Stimulated activated naive CD8-positive, alpha-beta T cell treated with anti-CD3 and anti-CD28 coated beads, Interleukin-15, Interleukin-2, amounts not matched to agents 100 ng/mL and 50 ng/mL, for 24 hours (primary cell): ENCODE results near the gene MYL4.

Experiments used
- H3K27ac Mint-ChIP-seq: one replicate; pipeline ENCODE4 v1.8.0; 2021; ENCODE audit warnings: mild to moderate bottlenecking, mixed read lengths
- H3K27me3 Mint-ChIP-seq: one replicate; pipeline ENCODE4 v1.8.0; 2021; ENCODE audit warnings: mixed read lengths
- H3K36me3 Mint-ChIP-seq: one replicate; pipeline ENCODE4 v1.8.0; 2021; ENCODE audit warnings: low read depth, mixed read lengths
- H3K4me1 Mint-ChIP-seq: one replicate; pipeline ENCODE4 v1.8.0; 2021; ENCODE audit warnings: low read depth, mixed read lengths
- H3K4me3 Mint-ChIP-seq: one replicate; pipeline ENCODE4 v1.8.0; 2021; ENCODE audit warnings: mild to moderate bottlenecking, mixed read lengths
- H3K9me3 Mint-ChIP-seq: one replicate; pipeline ENCODE4 v1.8.0; 2021; ENCODE audit warnings: mixed read lengths

MYL4 gene

GRCh38 chr17:47238321-47239010 lies 29.3 kb downstream of the MYL4 start:
- H3K4me1 Mint-ChIP-seq, result peaks cover 10% of the 10 kb centered on the region
- no peaks in the 10 kb centered on the region for H3K27me3 Mint-ChIP-seq
- H3K36me3 Mint-ChIP-seq, result no peaks in the 10 kb centered on the region
- no peak overlapping the region for H3K27ac Mint-ChIP-seq
- no peak overlapping the region for H3K4me3 Mint-ChIP-seq
- H3K9me3 Mint-ChIP-seq, result no peaks in the 10 kb centered on the region

DNA sequence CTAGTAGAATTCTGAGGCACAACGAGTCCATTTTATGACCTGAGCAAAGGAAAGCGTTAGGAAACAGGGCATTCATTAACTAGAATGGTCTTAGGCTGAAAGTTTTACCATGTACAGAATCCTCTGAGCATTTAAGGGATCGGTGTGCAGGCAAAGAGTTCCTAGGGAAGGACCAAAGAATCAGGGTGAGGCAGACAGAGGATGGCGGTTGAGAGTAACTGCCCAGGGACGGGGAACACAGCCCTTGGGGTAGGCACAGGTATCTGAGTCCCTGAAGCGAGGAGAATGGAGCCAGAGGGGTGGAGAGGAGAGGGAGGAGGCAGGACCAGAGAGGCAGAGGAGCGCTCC lies 30.4 kb downstream of the MYL4 start:
- Mint-ChIP-seq H3K9me3 (no peaks in the 10 kb centered on the region), H3K4me1 (peaks cover 10% of the 10 kb centered on the region), H3K27me3 (no peaks in the 10 kb centered on the region), H3K36me3 (no peaks in the 10 kb centered on the region), H3K4me3 (no peak overlapping the region), H3K27ac (peak overlapping the region; percentile 9)

- H3K27ac Mint-ChIP-seq, result no peak overlapping the region
- H3K36me3 Mint-ChIP-seq, result no peaks in the 10 kb centered on the region
- no peaks in the 10 kb centered on the region for H3K9me3 Mint-ChIP-seq
- no peaks in the 10 kb centered on the region for H3K27me3 Mint-ChIP-seq
- peaks cover 10% of the 10 kb centered on the region for H3K4me1 Mint-ChIP-seq
- no peak overlapping the region for H3K4me3 Mint-ChIP-seq
Measured at GRCh38 chr17:47239967-47240651, 31.0 kb downstream of the MYL4 start.

GRCh38 chr17:47240806-47241205 lies 31.7 kb downstream of the MYL4 start:
- no peaks in the 10 kb centered on the region for H3K36me3 Mint-ChIP-seq
- H3K4me3 Mint-ChIP-seq, result no peak overlapping the region
- H3K9me3 Mint-ChIP-seq, result no peaks in the 10 kb centered on the region
- no peak overlapping the region for H3K27ac Mint-ChIP-seq
- H3K27me3 Mint-ChIP-seq, result peaks cover 2% of the 10 kb centered on the region
- H3K4me1 Mint-ChIP-seq, result peaks cover 10% of the 10 kb centered on the region

GRCh38 chr17:47242648-47243047 lies 33.5 kb downstream of the MYL4 start:
- peaks cover 10% of the 10 kb centered on the region for H3K27me3 Mint-ChIP-seq
- peaks cover 10% of the 10 kb centered on the region for H3K4me1 Mint-ChIP-seq
- no peak overlapping the region for H3K27ac Mint-ChIP-seq
- H3K9me3 Mint-ChIP-seq, result no peaks in the 10 kb centered on the region
- no peaks in the 10 kb centered on the region for H3K36me3 Mint-ChIP-seq
- no peak overlapping the region for H3K4me3 Mint-ChIP-seq

DNA sequence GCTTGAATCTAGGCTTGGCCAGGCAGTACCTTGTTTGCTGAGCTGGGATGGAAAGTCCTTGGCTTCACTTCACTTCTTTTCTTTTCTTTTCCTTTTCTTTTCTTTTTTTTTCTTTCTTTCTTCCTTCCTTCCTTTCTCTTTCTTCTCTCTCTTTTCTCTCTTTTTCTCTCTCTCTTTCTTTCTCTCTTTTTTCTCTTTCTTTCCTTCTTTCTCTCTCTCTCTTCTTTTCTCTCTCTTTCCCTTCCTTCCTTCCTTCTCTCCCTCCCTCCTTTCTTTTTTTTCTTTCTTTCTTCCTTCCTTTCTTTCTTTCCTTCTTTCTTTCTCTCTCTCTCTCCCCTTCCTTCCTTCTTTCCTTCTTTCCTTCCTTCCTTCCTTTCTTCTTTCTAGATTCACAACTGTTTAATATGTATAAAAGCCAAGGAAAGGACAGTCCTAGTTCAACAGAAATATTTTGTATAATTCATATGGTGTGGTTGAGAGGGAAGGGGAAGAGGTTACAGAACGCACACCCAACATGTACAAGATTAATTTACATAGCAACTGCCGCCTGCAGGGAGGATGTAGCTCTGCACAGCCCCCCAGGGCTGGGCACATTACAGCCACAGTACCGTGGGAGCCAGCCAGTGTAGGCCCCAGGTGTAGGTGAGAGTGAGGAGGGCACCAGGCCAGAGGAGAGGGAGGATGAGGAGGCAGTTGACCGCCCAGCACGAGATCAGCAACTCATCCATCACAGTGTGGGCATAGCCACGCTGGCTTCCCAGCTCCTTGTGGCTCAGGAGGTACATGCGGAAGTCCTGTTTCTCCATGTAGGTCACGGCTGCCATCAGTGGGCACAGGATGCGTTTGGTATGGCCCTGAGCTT lies 34.8 kb downstream of the MYL4 start:
- no peak overlapping the region for H3K4me3 Mint-ChIP-seq
- no peaks in the 10 kb centered on the region for H3K36me3 Mint-ChIP-seq
- no peak overlapping the region for H3K27ac Mint-ChIP-seq
- peaks cover 10% of the 10 kb centered on the region for H3K27me3 Mint-ChIP-seq
- peaks cover 10% of the 10 kb centered on the region for H3K4me1 Mint-ChIP-seq
- H3K9me3 Mint-ChIP-seq, result no peaks in the 10 kb centered on the region

DNA sequence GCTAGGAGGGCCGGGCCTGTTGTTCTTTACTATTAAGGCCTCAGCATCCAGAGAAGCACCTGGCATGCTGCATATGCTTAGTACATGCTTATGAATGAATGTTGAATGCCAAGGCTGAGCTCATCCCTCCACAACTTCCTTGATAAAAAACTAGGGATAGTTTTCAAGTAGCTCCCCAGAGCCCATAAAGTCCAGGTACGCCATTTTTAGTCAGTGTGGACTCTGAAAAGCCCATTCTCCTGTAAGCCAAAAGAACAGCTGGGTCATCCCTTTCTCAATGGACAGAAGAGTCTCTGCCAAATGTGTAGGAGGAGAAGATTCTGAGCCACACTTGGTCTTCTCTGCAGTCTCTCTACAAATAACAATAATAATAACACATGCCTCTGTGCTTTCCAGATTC lies 35.5 kb downstream of the MYL4 start:
- Mint-ChIP-seq H3K36me3 (no peaks in the 10 kb centered on the region), H3K9me3 (no peaks in the 10 kb centered on the region), H3K27ac (no peak overlapping the region), H3K27me3 (peaks cover 10% of the 10 kb centered on the region), H3K4me1 (peaks cover 5% of the 10 kb centered on the region), H3K4me3 (no peak overlapping the region)

- no peaks in the 10 kb centered on the region for H3K9me3 Mint-ChIP-seq
- H3K36me3 Mint-ChIP-seq, result no peaks in the 10 kb centered on the region
- peaks cover 15% of the 10 kb centered on the region for H3K27me3 Mint-ChIP-seq
- H3K27ac Mint-ChIP-seq, result no peak overlapping the region
- H3K4me3 Mint-ChIP-seq, result no peak overlapping the region
- H3K4me1 Mint-ChIP-seq, result no peaks in the 10 kb centered on the region
Measured at GRCh38 chr17:47246120-47246519, 37.0 kb downstream of the MYL4 start.

- Mint-ChIP-seq H3K4me3 (no peak overlapping the region), H3K27ac (no peak overlapping the region), H3K36me3 (no peaks in the 10 kb centered on the region), H3K27me3 (peaks cover 43% of the 10 kb centered on the region), H3K9me3 (no peaks in the 10 kb centered on the region), H3K4me1 (peaks cover 8% of the 10 kb centered on the region)
Measured at GRCh38 chr17:47250855-47251254, 41.7 kb downstream of the MYL4 start.

GRCh38 chr17:47251421-47251940 lies 42.3 kb downstream of the MYL4 start:
- H3K27ac Mint-ChIP-seq, result no peak overlapping the region
- H3K9me3 Mint-ChIP-seq, result no peaks in the 10 kb centered on the region
- H3K36me3 Mint-ChIP-seq, result no peaks in the 10 kb centered on the region
- H3K27me3 Mint-ChIP-seq, result peaks cover 44% of the 10 kb centered on the region
- no peak overlapping the region for H3K4me3 Mint-ChIP-seq
- peaks cover 8% of the 10 kb centered on the region for H3K4me1 Mint-ChIP-seq

GRCh38 chr17:47252209-47252608 lies 43.1 kb downstream of the MYL4 start:
- Mint-ChIP-seq H3K36me3 (no peaks in the 10 kb centered on the region), H3K4me3 (no peak overlapping the region), H3K27ac (no peak overlapping the region), H3K9me3 (no peaks in the 10 kb centered on the region), H3K4me1 (peaks cover 8% of the 10 kb centered on the region), H3K27me3 (peaks cover 49% of the 10 kb centered on the region)

GRCh38 chr17:47252766-47253512 lies 43.8 kb downstream of the MYL4 start:
- H3K9me3 Mint-ChIP-seq, result no peaks in the 10 kb centered on the region
- H3K4me1 Mint-ChIP-seq, result peaks cover 15% of the 10 kb centered on the region
- no peaks in the 10 kb centered on the region for H3K36me3 Mint-ChIP-seq
- H3K27ac Mint-ChIP-seq, result no peak overlapping the region
- H3K4me3 Mint-ChIP-seq, result peak overlapping the region; percentile 52
- peaks cover 56% of the 10 kb centered on the region for H3K27me3 Mint-ChIP-seq

DNA sequence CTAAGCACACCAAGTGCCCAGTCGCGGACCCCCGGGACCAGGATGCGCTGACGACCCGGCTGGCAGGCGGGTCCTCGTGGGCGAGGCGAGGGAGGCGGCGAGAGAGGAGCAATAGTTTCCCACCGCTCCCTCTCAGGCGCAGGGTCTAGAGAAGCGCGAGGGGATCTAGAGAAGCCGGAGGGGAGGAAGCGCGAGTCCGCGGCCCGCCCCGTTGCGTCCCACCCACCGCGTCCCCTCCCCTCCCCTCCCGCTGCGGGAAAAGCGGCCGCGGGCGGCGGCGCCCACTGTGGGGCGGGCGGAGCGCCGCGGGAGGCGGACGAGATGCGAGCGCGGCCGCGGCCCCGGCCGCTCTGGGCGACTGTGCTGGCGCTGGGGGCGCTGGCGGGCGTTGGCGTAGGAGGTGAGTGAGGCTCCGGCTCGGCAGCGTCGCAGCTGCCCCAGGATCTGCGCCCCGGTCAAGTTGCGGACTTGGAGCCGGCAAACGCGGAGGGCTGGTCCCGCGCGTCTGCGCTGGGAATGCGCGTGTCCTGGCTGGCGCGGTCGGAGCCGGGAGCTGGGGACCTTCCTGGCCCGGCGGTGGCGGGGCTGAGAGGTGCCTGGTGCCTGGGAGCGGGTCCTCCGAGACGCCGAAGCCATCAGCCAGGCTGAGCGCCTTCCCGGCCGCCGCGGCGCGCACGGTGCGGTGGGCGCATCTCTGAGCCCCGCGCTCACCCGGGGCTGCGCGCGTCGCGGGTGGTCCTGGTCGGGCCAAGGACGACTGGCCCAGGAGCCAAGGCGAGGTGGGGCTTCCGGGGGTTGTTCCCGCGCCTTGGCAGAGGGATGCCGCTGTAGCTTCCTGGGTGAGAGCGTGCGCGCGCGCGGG lies 44.6 kb downstream of the MYL4 start, which contains the start of gene ITGB3:
Gene ITGB3, plus strand, starts transcription at position 287 of the 862 bp plus-strand sequence. Its CDS starts 35 bp downstream, at position 322.
- Mint-ChIP-seq H3K36me3 (no peaks in the 10 kb centered on the region), H3K27me3 (peaks cover 65% of the 10 kb centered on the region), H3K4me3 (peak within 1 kb of the TSS; percentile 85), H3K4me1 (peaks cover 20% of the 10 kb centered on the region), H3K9me3 (no peaks in the 10 kb centered on the region), H3K27ac (peak within 1 kb of the TSS; percentile 36)
